ENCODE results near the gene MBTD1. TPM values are rescaled to one million over a fixed set of nuclear protein-coding genes. Genes with fewer than 3 reads are reported as not detected.

The MBTD1 gene
- total and polyA plus RNA-seq, 2 experiments from 2014 or later = 19.1 to 63.9 TPM

- Mint-ChIP-seq H3K27ac (no peak overlapping the region), H3K9me3 (no peaks in the 10 kb centered on the region), H3K4me1 (no peaks in the 10 kb centered on the region; the same call in 2 of the 3 replicates), H3K27me3 (ENCODE audit: insufficient read depth, low read depth, poor library complexity) (no peaks in the 10 kb centered on the region), H3K36me3 (ENCODE audit: low read depth) (peaks cover 83% of the 10 kb centered on the region), H3K4me3 (no peak overlapping the region)
- peaks cover 52% of the 10 kb centered on the region for H3K79me2 ChIP-seq (replicated peaks; ENCODE audit: insufficient read depth)
- H3K27me3 ChIP-seq (ENCODE audit: insufficient read depth) = no peaks in the 10 kb centered on the region
- no peaks in the 10 kb centered on the region for H3K9me2 ChIP-seq (ENCODE audit: insufficient read depth)
- H3K4me1 ChIP-seq (ENCODE audit: insufficient read depth) = peaks cover 4% of the 10 kb centered on the region; the same call in 1 of the 2 replicates
- H3K36me3 ChIP-seq (ENCODE audit: insufficient read depth) = peaks cover 55% of the 10 kb centered on the region
- ATAC-seq (no peak), DNase-seq (ENCODE audit: low spot score) (no peak)
- no peak overlapping the region for H2AFZ ChIP-seq
- H4K20me1 ChIP-seq (replicated peaks; ENCODE audit: insufficient read depth) = peaks cover 41% of the 10 kb centered on the region
- no peak overlapping the region for H3K4me3 ChIP-seq
- no peak overlapping the region for H3K27ac ChIP-seq (ENCODE audit: low read depth)
- H3K4me2 ChIP-seq = no peak overlapping the region
- no peak for TF ChIP-seq JUNB (IDR thresholded peaks at IDR 0.05; ENCODE audit: unreplicated experiment)
- no peak for TF ChIP-seq CTCF (conservative IDR thresholded peaks at IDR 0.05; ENCODE audit: low read depth in 2 of 2)
- no peak for TF ChIP-seq NANOG (IDR thresholded peaks at IDR 0.05; ENCODE audit: borderline replicate concordance)
- no peak for TF ChIP-seq ZNF331 (CRISPR knock-in tag; IDR thresholded peaks at IDR 0.05; ENCODE audit: low read depth)
- no peak for TF ChIP-seq EZH2 (IDR thresholded peaks at IDR 0.05; ENCODE audit: low read depth, unreplicated experiment)
- no peak for TF ChIP-seq ZNF114 (CRISPR knock-in tag; IDR thresholded peaks at IDR 0.05)
- peaks cover 5% of the 10 kb centered on the region for H3F3A ChIP-seq (replicated peaks; ENCODE audit: low read depth)
These were observed 100.2 kb downstream of the MBTD1 start for GRCh38 chr17:51159604-51160003.

DNA sequence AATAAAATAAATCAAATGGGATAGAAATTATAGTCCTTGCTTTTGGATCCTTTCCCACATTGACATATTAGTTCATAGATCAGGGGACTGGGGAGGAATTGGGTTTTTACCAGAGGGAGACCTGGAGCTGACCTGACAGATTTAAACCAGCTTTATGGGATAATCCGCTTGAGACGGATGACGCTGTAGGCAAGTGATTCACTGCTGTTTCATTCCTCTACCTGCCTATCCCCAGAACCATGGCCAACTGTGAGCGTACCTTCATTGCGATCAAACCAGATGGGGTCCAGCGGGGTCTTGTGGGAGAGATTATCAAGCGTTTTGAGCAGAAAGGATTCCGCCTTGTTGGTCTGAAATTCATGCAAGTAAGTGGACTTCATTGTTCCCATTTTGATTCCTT is 104.4 kb downstream of the MBTD1 start:
- no peak for TF ChIP-seq POLR2AphosphoS5 (IDR thresholded peaks at IDR 0.05; ENCODE audit: low read depth)
- Mint-ChIP-seq H3K9me3 (no peaks in the 10 kb centered on the region), H3K27ac (no peak overlapping the region), H3K36me3 (ENCODE audit: low read depth) (peaks cover 51% of the 10 kb centered on the region), H3K4me1 (no peaks in the 10 kb centered on the region; the same call in 1 of the 3 replicates), H3K4me3 (no peak overlapping the region; the same call in none of the 3 replicates), H3K27me3 (ENCODE audit: insufficient read depth, low read depth, poor library complexity) (no peaks in the 10 kb centered on the region)
- Histone ChIP-seq H3K36me3 (ENCODE audit: insufficient read depth) (peaks cover 28% of the 10 kb centered on the region), H3K27ac (ENCODE audit: low read depth) (0 out of 2 replicates have a peak overlapping the region, but pooled peaks have one; percentile 19), H3K79me2 (replicated peaks; ENCODE audit: insufficient read depth) (peaks cover 63% of the 10 kb centered on the region), H3F3A (replicated peaks; ENCODE audit: low read depth) (peaks cover 5% of the 10 kb centered on the region; the same call in 1 of the 2 replicates), H3K27me3 (ENCODE audit: insufficient read depth) (no peaks in the 10 kb centered on the region), H2AFZ (no peak overlapping the region), H4K20me1 (replicated peaks; ENCODE audit: insufficient read depth) (peaks cover 25% of the 10 kb centered on the region), H3K9me2 (ENCODE audit: insufficient read depth) (no peaks in the 10 kb centered on the region), H3K4me1 (ENCODE audit: insufficient read depth) (peaks cover 7% of the 10 kb centered on the region; the same call in 1 of the 2 replicates), H3K4me2 (peak overlapping the region; percentile 99; the same call in 1 of the 2 replicates), H3K4me3 (peak overlapping the region; percentile 96; the same call in 1 of the 2 replicates)
- no peak for DNase-seq (ENCODE audit: low spot score)
- ATAC-seq = no peak

- peaks cover 18% of the 10 kb centered on the region for H3K36me3 ChIP-seq (ENCODE audit: insufficient read depth)
- H3F3A ChIP-seq (replicated peaks; ENCODE audit: low read depth) = peaks cover 5% of the 10 kb centered on the region; the same call in 1 of the 2 replicates
- H3K27me3 ChIP-seq (ENCODE audit: insufficient read depth) = no peaks in the 10 kb centered on the region
- peaks cover 19% of the 10 kb centered on the region for H4K20me1 ChIP-seq (replicated peaks; ENCODE audit: insufficient read depth)
- Mint-ChIP-seq H3K36me3 (ENCODE audit: low read depth) (peaks cover 42% of the 10 kb centered on the region), H3K4me1 (no peaks in the 10 kb centered on the region; the same call in 1 of the 3 replicates), H3K27me3 (ENCODE audit: insufficient read depth, low read depth, poor library complexity) (no peaks in the 10 kb centered on the region), H3K4me3 (no peak overlapping the region), H3K27ac (no peak overlapping the region), H3K9me3 (no peaks in the 10 kb centered on the region)
- ATAC-seq (peak; percentile 11), DNase-seq (ENCODE audit: low spot score) (no peak)
- no peaks in the 10 kb centered on the region for H3K9me2 ChIP-seq (ENCODE audit: insufficient read depth)
- H3K79me2 ChIP-seq (replicated peaks; ENCODE audit: insufficient read depth) = peaks cover 57% of the 10 kb centered on the region
- peak overlapping the region; percentile 56; the same call in 1 of the 2 replicates for H2AFZ ChIP-seq
- H3K4me3 ChIP-seq = peak overlapping the region; percentile 96
- H3K27ac ChIP-seq (ENCODE audit: low read depth) = peak overlapping the region; percentile 64; the same call in 1 of the 2 replicates
- peak overlapping the region; percentile 99 for H3K4me2 ChIP-seq
- H3K4me1 ChIP-seq (ENCODE audit: insufficient read depth) = peaks cover 7% of the 10 kb centered on the region; the same call in 1 of the 2 replicates
- TF ChIP-seq, protein P1, sequence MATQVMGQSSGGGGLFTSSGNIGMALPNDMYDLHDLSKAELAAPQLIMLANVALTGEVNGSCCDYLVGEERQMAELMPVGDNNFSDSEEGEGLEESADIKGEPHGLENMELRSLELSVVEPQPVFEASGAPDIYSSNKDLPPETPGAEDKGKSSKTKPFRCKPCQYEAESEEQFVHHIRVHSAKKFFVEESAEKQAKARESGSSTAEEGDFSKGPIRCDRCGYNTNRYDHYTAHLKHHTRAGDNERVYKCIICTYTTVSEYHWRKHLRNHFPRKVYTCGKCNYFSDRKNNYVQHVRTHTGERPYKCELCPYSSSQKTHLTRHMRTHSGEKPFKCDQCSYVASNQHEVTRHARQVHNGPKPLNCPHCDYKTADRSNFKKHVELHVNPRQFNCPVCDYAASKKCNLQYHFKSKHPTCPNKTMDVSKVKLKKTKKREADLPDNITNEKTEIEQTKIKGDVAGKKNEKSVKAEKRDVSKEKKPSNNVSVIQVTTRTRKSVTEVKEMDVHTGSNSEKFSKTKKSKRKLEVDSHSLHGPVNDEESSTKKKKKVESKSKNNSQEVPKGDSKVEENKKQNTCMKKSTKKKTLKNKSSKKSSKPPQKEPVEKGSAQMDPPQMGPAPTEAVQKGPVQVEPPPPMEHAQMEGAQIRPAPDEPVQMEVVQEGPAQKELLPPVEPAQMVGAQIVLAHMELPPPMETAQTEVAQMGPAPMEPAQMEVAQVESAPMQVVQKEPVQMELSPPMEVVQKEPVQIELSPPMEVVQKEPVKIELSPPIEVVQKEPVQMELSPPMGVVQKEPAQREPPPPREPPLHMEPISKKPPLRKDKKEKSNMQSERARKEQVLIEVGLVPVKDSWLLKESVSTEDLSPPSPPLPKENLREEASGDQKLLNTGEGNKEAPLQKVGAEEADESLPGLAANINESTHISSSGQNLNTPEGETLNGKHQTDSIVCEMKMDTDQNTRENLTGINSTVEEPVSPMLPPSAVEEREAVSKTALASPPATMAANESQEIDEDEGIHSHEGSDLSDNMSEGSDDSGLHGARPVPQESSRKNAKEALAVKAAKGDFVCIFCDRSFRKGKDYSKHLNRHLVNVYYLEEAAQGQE (IDR thresholded peaks at IDR 0.05; ENCODE audit: unreplicated experiment) = no peak
- TF ChIP-seq CTCF (conservative IDR thresholded peaks at IDR 0.05; ENCODE audit: low read depth in 2 of 2) = no peak
These were observed 105.7 kb downstream of the MBTD1 start for GRCh38 chr17:51154176-51154575.
